ENCODE results near the gene MDM2. TPM values are rescaled to one million over a fixed set of nuclear protein-coding genes. Genes with fewer than 3 reads are reported as not detected.
"Not testable (repeated sequence)": the region's sequence is repeated elsewhere in the genome, so short reads cannot be mapped to it uniquely, and the experiment has no call there.

The MDM2 gene
- total RNA-seq, 1 donor from 2014 or later, result 36.0 TPM

GRCh38 chr12:68808388-68809189 lies 612 bp downstream of the MDM2 start:
- TF ChIP-seq, protein P1, sequence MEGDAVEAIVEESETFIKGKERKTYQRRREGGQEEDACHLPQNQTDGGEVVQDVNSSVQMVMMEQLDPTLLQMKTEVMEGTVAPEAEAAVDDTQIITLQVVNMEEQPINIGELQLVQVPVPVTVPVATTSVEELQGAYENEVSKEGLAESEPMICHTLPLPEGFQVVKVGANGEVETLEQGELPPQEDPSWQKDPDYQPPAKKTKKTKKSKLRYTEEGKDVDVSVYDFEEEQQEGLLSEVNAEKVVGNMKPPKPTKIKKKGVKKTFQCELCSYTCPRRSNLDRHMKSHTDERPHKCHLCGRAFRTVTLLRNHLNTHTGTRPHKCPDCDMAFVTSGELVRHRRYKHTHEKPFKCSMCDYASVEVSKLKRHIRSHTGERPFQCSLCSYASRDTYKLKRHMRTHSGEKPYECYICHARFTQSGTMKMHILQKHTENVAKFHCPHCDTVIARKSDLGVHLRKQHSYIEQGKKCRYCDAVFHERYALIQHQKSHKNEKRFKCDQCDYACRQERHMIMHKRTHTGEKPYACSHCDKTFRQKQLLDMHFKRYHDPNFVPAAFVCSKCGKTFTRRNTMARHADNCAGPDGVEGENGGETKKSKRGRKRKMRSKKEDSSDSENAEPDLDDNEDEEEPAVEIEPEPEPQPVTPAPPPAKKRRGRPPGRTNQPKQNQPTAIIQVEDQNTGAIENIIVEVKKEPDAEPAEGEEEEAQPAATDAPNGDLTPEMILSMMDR (IDR thresholded peaks at IDR 0.05; ENCODE audit: borderline replicate concordance), result no peak
- Histone ChIP-seq H3K36me3 (peaks cover 35% of the 10 kb centered on the region), H3K9me3 (replicated peaks) (no peaks in the 10 kb centered on the region), H3K27me3 (ENCODE audit: low read depth) (no peaks in the 10 kb centered on the region), H3K27ac (replicated peaks) (peak overlapping the region; percentile 99), H3K4me3 (peak overlapping the region; percentile 97), H3K4me1 (peaks cover 64% of the 10 kb centered on the region)
- peak; percentile 67 for DNase-seq
- intact Hi-C loops (cut with micrococcal nuclease), result loop anchor here (10.0 kb wide), 1 partner anchor 354 kb away; no protein-coding TSS in a partner anchor

DNA sequence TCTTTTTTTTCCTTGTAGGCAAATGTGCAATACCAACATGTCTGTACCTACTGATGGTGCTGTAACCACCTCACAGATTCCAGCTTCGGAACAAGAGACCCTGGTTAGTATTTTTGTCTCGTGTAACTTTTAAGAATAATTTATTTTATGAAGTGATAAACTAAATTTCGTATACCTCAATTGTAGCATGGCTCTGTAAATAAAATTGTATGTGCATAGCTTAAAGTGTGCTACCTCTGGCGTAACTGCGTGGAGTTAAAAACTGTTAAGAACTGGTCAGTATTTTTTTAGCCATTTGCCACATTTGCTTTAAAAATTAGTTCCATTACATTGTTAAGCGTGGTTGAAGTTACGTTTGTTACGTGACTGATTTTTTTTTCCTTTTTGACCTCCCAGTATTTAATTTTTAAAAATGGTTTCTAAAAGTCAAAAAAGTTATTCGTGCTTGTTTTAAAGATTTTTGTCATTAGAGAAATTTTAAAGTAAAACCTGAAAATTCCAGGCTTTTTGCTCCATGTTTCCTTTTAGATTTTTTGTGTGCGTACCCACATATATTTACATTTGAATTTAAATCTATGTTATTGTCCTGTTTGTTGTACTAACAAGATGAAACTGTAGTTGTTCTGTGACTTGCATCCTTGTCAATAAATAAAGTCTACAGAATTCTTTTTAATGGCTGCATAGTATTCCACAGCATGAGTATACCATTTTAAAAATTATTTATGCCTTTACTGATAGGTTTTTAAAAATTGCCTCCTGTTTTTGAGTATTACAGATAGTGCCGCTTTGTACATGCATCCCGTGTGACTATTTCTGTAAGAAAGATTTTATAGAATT lies 1.4 kb downstream of the MDM2 start:
- no peaks in the 10 kb centered on the region for H3K9me3 ChIP-seq (replicated peaks)
- H3K36me3 ChIP-seq, result peaks cover 43% of the 10 kb centered on the region
- H3K27me3 ChIP-seq (ENCODE audit: low read depth), result no peaks in the 10 kb centered on the region
- intact Hi-C loops (cut with micrococcal nuclease), result loop anchor here (10.0 kb wide), 1 partner anchor 355 kb away; no protein-coding TSS in a partner anchor
- H3K27ac ChIP-seq (replicated peaks), result peak overlapping the region; percentile 99
- TF ChIP-seq, protein P1 (IDR thresholded peaks at IDR 0.05; ENCODE audit: borderline replicate concordance), result no peak
- no peak for DNase-seq
- peak overlapping the region; percentile 97 for H3K4me3 ChIP-seq
- peaks cover 68% of the 10 kb centered on the region for H3K4me1 ChIP-seq

DNA sequence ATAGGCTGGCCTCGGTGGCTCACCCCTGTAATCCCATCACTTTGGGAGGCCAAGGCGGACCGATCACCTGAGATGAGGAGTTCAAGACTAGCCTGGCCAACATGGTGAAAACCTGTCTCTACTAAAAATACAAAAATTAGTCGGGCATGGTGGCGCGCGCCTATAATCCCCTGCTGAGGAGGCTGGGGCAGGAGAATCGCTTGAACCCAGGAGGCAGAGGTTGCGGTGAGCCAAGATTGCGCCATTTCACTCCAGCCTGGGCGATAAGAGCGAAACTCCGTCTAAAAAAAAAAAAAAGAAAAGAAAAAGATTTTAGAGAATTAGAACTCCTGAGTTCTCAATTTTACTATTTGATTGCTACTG lies 2.0 kb downstream of the MDM2 start:
- H3K27me3 ChIP-seq (ENCODE audit: low read depth); DNase-seq; H3K27ac ChIP-seq (replicated peaks); intact Hi-C loops (cut with micrococcal nuclease); H3K9me3 ChIP-seq (replicated peaks): not testable (repeated sequence)
- Histone ChIP-seq H3K36me3 (peaks cover 49% of the 10 kb centered on the region), H3K4me1 (peaks cover 74% of the 10 kb centered on the region), H3K4me3 (peak overlapping the region; percentile 97)

GRCh38 chr12:68811573-68811972 lies 3.6 kb downstream of the MDM2 start:
- Histone ChIP-seq H3K4me3 (peak overlapping the region; percentile 32), H3K36me3 (peaks cover 65% of the 10 kb centered on the region), H3K4me1 (peaks cover 87% of the 10 kb centered on the region)
- H3K27ac ChIP-seq (replicated peaks); intact Hi-C loops (cut with micrococcal nuclease); H3K9me3 ChIP-seq (replicated peaks); H3K27me3 ChIP-seq (ENCODE audit: low read depth); DNase-seq: not testable (repeated sequence)

DNA sequence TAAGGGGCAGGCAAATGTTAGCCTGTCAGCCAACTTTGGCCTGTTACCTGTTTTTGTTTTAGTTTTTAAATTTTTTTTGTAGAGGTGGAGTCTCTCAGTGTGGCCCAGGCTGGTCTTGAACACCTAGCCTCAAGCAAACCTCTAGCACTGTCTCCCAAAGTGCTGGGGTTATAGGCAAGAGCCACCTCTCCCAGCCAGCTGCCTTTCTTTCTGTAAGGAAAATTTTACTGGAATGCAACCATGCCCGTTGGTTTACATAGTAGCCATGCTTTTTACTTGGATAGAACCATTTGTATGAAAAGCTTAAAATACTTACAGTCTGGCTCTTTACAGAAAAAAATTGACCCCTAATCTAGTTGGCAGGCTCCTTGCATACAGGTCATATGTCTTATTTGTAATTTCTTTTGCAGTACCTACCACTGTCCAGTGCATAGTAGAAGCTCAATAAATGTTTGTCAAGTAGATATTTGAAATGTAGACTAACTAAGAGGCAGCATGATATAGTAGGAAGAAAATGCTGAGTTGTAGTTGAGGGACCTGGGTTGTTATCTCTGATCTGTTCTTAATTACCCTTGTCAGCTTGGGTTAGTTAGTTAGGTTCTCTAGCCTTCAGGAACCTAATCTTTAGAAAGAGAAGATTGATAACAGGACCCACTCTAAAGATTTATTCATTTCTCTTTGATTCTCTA lies 4.7 kb downstream of the MDM2 start:
- intact Hi-C loops (cut with micrococcal nuclease), result no loop called here
- H3K4me3 ChIP-seq, result no peak overlapping the region
- no peak overlapping the region for H3K27ac ChIP-seq (replicated peaks)
- H3K4me1 ChIP-seq, result peaks cover 81% of the 10 kb centered on the region
- TF ChIP-seq, protein P1 (IDR thresholded peaks at IDR 0.05; ENCODE audit: borderline replicate concordance), result no peak
- H3K9me3 ChIP-seq (replicated peaks), result no peaks in the 10 kb centered on the region
- no peak for DNase-seq
- H3K27me3 ChIP-seq (ENCODE audit: low read depth), result no peaks in the 10 kb centered on the region
- H3K36me3 ChIP-seq, result peaks cover 76% of the 10 kb centered on the region

- intact Hi-C loops (cut with micrococcal nuclease), result no loop called here
- H3K9me3 ChIP-seq (replicated peaks), result no peaks in the 10 kb centered on the region
- no peak overlapping the region for H3K27ac ChIP-seq (replicated peaks)
- DNase-seq, result no peak
- peaks cover 81% of the 10 kb centered on the region for H3K36me3 ChIP-seq
- peaks cover 78% of the 10 kb centered on the region for H3K4me1 ChIP-seq
- TF ChIP-seq, protein P1 (IDR thresholded peaks at IDR 0.05; ENCODE audit: borderline replicate concordance), result no peak
- no peak overlapping the region for H3K4me3 ChIP-seq
- H3K27me3 ChIP-seq (ENCODE audit: low read depth), result no peaks in the 10 kb centered on the region
Measured at GRCh38 chr12:68813242-68813593, 5.2 kb downstream of the MDM2 start.
